Sigmoid colon (tissue), 4 donors: ENCODE data around the gene MCF2L.

ENCODE experiments used
- EP300 ChIP-seq, 4 donors: sonication (generic); formaldehyde crosslinking; IDR thresholded peaks; one replicate each; pipeline ENCODE4 v1.6.1; 2017; ENCODE audit warnings: antibody characterized with exemption in 4 of 4
- POLR2A ChIP-seq, 2 donors: fragments of 450-650 bp; IDR thresholded peaks; one replicate each; pipeline ENCODE4 v1.6.1; 2016; ENCODE audit warnings: antibody characterized with exemption in 2 of 2, mild to moderate bottlenecking in 2 of 2, moderate library complexity in 2 of 2
- POLR2AphosphoS5 ChIP-seq, 4 donors: sonication (generic); formaldehyde crosslinking; IDR thresholded peaks; one replicate each; pipeline ENCODE4 v1.6.1; 2017; ENCODE audit warnings: antibody characterized with exemption in 4 of 4
- TF ChIP-seq, protein P1 (sequence below), 4 experiments: fragments of 450-650 bp in 3 of 4; fragments of 200-600 bp in 1 of 4; IDR thresholded peaks; one replicate each; pipeline ENCODE4 v1.5.1; 2016 to 2019; ENCODE audit warnings: antibody characterized with exemption in 4 of 4, mild to moderate bottlenecking in 3 of 4, moderate library complexity in 2 of 4

DNA sequence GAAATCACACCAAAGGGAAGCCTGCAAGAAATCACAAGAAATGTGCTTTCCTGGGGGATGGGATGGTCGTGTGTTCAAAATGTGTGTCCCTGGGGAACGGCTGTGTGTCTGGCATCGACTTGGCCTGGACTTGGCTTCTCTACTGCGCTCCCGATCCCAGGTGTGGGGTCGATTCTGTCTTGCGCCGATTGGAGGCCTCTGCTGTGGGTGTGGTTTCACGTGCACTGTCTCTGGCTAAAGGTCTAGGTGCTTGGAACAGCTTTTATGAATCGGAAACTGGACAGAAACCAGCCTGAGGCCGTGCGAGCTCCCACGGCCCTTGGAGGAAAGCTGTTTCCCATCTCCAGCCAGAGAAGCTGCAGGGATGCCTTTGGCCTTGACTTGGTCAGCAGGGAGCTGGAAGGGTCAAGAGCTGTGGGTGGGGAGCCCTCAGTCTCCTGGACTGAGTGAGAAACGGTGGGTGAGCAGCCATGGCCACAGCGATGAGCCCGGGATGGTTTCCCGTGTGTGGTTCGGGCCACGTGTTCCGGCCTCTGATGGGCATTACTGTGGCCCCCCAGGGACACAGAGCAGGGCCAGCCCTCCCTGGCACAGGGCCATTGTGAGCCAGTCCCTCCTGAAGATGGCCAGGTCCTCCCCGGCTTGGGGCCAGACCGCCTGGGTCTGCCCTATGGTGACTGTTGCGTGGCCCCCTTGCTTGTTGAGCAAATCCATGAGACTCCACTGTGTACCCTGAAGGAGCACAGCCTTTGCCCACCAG lies 29.7 kb downstream of the MCF2L start:
- TF ChIP-seq, protein P1, sequence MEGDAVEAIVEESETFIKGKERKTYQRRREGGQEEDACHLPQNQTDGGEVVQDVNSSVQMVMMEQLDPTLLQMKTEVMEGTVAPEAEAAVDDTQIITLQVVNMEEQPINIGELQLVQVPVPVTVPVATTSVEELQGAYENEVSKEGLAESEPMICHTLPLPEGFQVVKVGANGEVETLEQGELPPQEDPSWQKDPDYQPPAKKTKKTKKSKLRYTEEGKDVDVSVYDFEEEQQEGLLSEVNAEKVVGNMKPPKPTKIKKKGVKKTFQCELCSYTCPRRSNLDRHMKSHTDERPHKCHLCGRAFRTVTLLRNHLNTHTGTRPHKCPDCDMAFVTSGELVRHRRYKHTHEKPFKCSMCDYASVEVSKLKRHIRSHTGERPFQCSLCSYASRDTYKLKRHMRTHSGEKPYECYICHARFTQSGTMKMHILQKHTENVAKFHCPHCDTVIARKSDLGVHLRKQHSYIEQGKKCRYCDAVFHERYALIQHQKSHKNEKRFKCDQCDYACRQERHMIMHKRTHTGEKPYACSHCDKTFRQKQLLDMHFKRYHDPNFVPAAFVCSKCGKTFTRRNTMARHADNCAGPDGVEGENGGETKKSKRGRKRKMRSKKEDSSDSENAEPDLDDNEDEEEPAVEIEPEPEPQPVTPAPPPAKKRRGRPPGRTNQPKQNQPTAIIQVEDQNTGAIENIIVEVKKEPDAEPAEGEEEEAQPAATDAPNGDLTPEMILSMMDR (IDR thresholded peaks at IDR 0.05), result no peak
- TF ChIP-seq POLR2A (IDR thresholded peaks at IDR 0.05) (no peak), EP300 (IDR thresholded peaks at IDR 0.05) (no peak), POLR2AphosphoS5 (IDR thresholded peaks at IDR 0.05) (no peak)
